HepG2 (cell line): ENCODE data around the gene TRIM27. TPM values are rescaled to one million over a fixed set of nuclear protein-coding genes. Genes with fewer than 3 reads are reported as not detected.

Experiments
- DNMT1 ChIP-seq: sonication (generic); formaldehyde crosslinking; IDR thresholded peaks from 2 replicates; pipeline ENCODE4 v1.5.1; 2020; ENCODE audit warnings: mild to moderate bottlenecking, missing genetic modification reagents
- FOSL1 ChIP-seq: sonication (generic); formaldehyde crosslinking; IDR thresholded peaks from 2 replicates; pipeline ENCODE4 v1.9.0; 2021; ENCODE audit warnings: missing genetic modification reagents, borderline replicate concordance
- HCFC1 ChIP-seq: fragments of 150-350 bp; IDR thresholded peaks from 2 replicates; pipeline ENCODE4 v1.6.1; 2014; ENCODE audit warnings: low read depth, low read length
- HMG20B ChIP-seq: conservative IDR thresholded peaks from 2 replicates; pipeline ENCODE4 v1.6.1; 2016; ENCODE audit warnings: missing genetic modification reagents, missing compliant biosample characterization
- JARID2 ChIP-seq: sonication (generic); formaldehyde crosslinking; IDR thresholded peaks from 2 replicates; pipeline ENCODE4 v1.8.1; 2023; ENCODE audit warnings: missing genetic modification reagents, inconsistent platforms; ENCODE audit not compliant: insufficient replicate concordance
- PAWR ChIP-seq: sonication (generic); formaldehyde crosslinking; IDR thresholded peaks from 2 replicates; pipeline ENCODE4 v1.4.0; 2020; ENCODE audit warnings: missing genetic modification reagents, mild to moderate bottlenecking, borderline replicate concordance
- PCBP2 ChIP-seq: fragments of 200-400 bp; formaldehyde crosslinking; optimal IDR thresholded peaks from 2 replicates; pipeline ENCODE3; 2018; ENCODE audit warnings: low read length, low read depth; ENCODE audit not compliant: poor library complexity, severe bottlenecking
- PRPF4 ChIP-seq: fragments of 200-400 bp; formaldehyde crosslinking; IDR thresholded peaks from 2 replicates; pipeline ENCODE4 v1.6.1; 2016; ENCODE audit warnings: low read length, low read depth; ENCODE audit not compliant: poor library complexity, severe bottlenecking
- SIN3A ChIP-seq: IDR thresholded peaks from 2 replicates; pipeline ENCODE4 v1.6.1; 2011; ENCODE audit warnings: low read depth, mild to moderate bottlenecking, control low read depth, low read length, borderline replicate concordance
- THYN1 ChIP-seq: sonication (generic); formaldehyde crosslinking; IDR thresholded peaks from 2 replicates; pipeline ENCODE4 v1.8.1; 2023; ENCODE audit warnings: low read depth, mild to moderate bottlenecking, moderate library complexity, missing genetic modification reagents, borderline replicate concordance
- ZNF138 ChIP-seq: sonication (generic); formaldehyde crosslinking; IDR thresholded peaks from 2 replicates; pipeline ENCODE4 v1.5.0; 2020; ENCODE audit warnings: mild to moderate bottlenecking, low read depth, missing genetic modification reagents
- ZNF33B ChIP-seq: sonication (generic); formaldehyde crosslinking; IDR thresholded peaks from 2 replicates; pipeline ENCODE4 v1.5.1; 2020; ENCODE audit warnings: mild to moderate bottlenecking, missing genetic modification reagents
- ZNF547 ChIP-seq: sonication (generic); formaldehyde crosslinking; IDR thresholded peaks from 2 replicates; pipeline ENCODE4 v1.5.1; 2020; ENCODE audit warnings: mild to moderate bottlenecking, missing genetic modification reagents
- ZNF570 ChIP-seq: sonication (generic); formaldehyde crosslinking; IDR thresholded peaks from 2 replicates; pipeline ENCODE4 v1.4.0; 2020; ENCODE audit warnings: mild to moderate bottlenecking, missing genetic modification reagents, borderline replicate concordance
- ZNF883 ChIP-seq: sonication (generic); formaldehyde crosslinking; IDR thresholded peaks from 2 replicates; pipeline ENCODE4 v1.5.1; 2020; ENCODE audit warnings: mild to moderate bottlenecking, missing genetic modification reagents; ENCODE audit errors: not compliant biosample characterization
- polyA plus RNA-seq, 8 experiments: library from polyadenylated mRNA; depleted of rRNA in 3 of 8; stranded (reverse) in 7 of 8; unstranded in 1 of 8; fragments of >200 nt; fragmentation: Illumina TruSeq in 4 of 8; extraction: Trizol in 4 of 8; gene quantifications; 2 replicates each; pipeline versions ENCODE4 v1.2.1 to v1.2.3, GENCODE V29; 2011 to 2016; ENCODE audit warnings: low read depth in 4 of 8, missing spikeins in 1 of 8, mixed read lengths in 1 of 8; ENCODE audit not compliant: insufficient read depth in 1 of 8
- total RNA-seq, 5 experiments: library from RNA; depleted of rRNA; stranded (reverse); fragments of >200 nt; fragmentation: Illumina TruSeq; extraction: Trizol; gene quantifications; 2 replicates each; pipeline ENCODE4 v1.2.3, GENCODE V29; 2016; ENCODE audit warnings: low read depth in 1 of 5
- TF ChIP-seq, protein P1 (sequence below): sonication (generic); formaldehyde crosslinking; IDR thresholded peaks from 2 replicates; pipeline ENCODE4 v1.4.0; 2020; ENCODE audit warnings: low read depth, mild to moderate bottlenecking, missing genetic modification reagents
- TF ChIP-seq, protein P2 (sequence below): IDR thresholded peaks from 2 replicates; pipeline ENCODE4 v1.6.1; 2012; ENCODE audit warnings: low read length, improper control_type of control experiment
- TF ChIP-seq, protein P3 (sequence below): sonication (generic); formaldehyde crosslinking; IDR thresholded peaks from 2 replicates; pipeline ENCODE4 v1.8.1; 2023; ENCODE audit warnings: mild to moderate bottlenecking, inconsistent platforms, moderate library complexity, missing genetic modification reagents, borderline replicate concordance
- TF ChIP-seq, protein P4 (sequence below): sonication (generic); formaldehyde crosslinking; IDR thresholded peaks from 2 replicates; pipeline ENCODE4; 2020; ENCODE audit warnings: missing genetic modification reagents, mild to moderate bottlenecking, borderline replicate concordance

The TRIM27 gene
- total and polyA plus RNA-seq, 2 of the 13 experiments (the other 11 are each of a cell fraction or from before 2014, with no cell fraction given) = 88.6 to 112 TPM

DNA sequence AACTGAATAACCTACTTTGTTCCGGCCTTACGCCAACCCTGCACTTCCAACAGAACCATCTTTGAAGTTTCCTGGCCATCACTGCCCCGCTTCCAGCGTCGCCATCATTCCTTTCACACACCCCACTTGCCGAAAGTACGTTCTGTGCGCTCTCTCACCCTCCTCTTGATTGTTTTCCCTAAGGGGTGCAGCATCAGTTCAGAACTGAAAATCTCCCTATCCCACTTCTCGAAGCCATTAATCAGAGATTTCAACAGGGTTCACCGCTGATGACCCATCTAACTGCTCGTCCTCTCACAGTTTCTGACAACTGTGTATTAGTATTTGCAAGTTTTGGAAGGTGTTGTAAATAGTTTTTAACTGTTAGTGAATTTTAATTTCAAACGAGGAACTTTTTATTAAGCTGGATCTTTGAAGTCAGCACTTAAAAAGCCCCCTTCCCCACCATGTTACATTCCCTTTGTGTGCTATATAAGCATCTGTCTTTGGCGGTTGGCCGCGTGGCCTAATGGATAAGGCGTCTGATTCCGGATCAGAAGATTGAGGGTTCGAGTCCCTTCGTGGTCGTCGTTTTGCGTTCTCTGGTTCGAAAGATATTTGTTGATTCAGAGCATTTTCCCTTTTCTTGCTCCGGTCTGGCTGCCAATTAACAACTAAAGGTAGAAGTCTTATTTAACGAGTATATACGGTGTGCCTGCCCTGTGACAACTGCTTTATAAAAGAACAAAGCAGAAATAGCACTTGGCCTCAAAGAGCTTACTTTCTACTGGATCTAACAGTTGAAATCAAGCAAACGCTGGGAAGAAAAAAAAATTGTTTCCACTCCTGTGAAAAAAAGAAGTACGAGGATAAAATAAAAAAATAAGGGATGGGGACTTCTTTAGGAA lies 42.6 kb downstream of the TRIM27 start (continued):
- TF ChIP-seq, protein P1, sequence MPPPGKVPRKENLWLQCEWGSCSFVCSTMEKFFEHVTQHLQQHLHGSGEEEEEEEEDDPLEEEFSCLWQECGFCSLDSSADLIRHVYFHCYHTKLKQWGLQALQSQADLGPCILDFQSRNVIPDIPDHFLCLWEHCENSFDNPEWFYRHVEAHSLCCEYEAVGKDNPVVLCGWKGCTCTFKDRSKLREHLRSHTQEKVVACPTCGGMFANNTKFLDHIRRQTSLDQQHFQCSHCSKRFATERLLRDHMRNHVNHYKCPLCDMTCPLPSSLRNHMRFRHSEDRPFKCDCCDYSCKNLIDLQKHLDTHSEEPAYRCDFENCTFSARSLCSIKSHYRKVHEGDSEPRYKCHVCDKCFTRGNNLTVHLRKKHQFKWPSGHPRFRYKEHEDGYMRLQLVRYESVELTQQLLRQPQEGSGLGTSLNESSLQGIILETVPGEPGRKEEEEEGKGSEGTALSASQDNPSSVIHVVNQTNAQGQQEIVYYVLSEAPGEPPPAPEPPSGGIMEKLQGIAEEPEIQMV (CRISPR knock-in tag) = no peak
- TF ChIP-seq ZNF547 (peak; percentile 60; the same call in 1 of the 2 replicates), FOSL1 (CRISPR knock-in tag) (no peak), ZNF138 (CRISPR knock-in tag) (no peak), THYN1 (no peak), HMG20B (peak; percentile 60; the same call in 1 of the 2 replicates), PCBP2 (no peak), JARID2 (no peak), DNMT1 (CRISPR knock-in tag) (no peak), ZNF33B (CRISPR knock-in tag) (no peak), HCFC1 (no peak), PRPF4 (peak; percentile 88), PAWR (CRISPR knock-in tag) (no peak), ZNF570 (no peak), SIN3A (peak; percentile 33; the same call in 1 of the 2 replicates), ZNF883 (CRISPR knock-in tag) (no peak)
- TF ChIP-seq, protein P2, sequence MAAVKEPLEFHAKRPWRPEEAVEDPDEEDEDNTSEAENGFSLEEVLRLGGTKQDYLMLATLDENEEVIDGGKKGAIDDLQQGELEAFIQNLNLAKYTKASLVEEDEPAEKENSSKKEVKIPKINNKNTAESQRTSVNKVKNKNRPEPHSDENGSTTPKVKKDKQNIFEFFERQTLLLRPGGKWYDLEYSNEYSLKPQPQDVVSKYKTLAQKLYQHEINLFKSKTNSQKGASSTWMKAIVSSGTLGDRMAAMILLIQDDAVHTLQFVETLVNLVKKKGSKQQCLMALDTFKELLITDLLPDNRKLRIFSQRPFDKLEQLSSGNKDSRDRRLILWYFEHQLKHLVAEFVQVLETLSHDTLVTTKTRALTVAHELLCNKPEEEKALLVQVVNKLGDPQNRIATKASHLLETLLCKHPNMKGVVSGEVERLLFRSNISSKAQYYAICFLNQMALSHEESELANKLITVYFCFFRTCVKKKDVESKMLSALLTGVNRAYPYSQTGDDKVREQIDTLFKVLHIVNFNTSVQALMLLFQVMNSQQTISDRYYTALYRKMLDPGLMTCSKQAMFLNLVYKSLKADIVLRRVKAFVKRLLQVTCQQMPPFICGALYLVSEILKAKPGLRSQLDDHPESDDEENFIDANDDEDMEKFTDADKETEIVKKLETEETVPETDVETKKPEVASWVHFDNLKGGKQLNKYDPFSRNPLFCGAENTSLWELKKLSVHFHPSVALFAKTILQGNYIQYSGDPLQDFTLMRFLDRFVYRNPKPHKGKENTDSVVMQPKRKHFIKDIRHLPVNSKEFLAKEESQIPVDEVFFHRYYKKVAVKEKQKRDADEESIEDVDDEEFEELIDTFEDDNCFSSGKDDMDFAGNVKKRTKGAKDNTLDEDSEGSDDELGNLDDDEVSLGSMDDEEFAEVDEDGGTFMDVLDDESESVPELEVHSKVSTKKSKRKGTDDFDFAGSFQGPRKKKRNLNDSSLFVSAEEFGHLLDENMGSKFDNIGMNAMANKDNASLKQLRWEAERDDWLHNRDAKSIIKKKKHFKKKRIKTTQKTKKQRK = no peak
- TF ChIP-seq, protein P3, sequence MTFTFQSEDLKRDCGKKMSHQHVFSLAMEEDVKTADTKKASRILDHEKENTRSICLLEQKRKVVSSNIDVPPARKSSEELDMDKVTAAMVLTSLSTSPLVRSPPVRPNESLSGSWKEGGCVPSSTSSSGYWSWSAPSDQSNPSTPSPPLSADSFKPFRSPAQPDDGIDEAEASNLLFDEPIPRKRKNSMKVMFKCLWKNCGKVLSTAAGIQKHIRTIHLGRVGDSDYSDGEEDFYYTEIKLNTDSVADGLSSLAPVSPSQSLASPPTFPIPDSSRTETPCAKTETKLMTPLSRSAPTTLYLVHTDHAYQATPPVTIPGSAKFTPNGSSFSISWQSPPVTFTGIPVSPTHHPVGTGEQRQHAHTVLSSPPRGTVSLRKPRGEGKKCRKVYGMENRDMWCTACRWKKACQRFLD = no peak
- TF ChIP-seq, protein P4, sequence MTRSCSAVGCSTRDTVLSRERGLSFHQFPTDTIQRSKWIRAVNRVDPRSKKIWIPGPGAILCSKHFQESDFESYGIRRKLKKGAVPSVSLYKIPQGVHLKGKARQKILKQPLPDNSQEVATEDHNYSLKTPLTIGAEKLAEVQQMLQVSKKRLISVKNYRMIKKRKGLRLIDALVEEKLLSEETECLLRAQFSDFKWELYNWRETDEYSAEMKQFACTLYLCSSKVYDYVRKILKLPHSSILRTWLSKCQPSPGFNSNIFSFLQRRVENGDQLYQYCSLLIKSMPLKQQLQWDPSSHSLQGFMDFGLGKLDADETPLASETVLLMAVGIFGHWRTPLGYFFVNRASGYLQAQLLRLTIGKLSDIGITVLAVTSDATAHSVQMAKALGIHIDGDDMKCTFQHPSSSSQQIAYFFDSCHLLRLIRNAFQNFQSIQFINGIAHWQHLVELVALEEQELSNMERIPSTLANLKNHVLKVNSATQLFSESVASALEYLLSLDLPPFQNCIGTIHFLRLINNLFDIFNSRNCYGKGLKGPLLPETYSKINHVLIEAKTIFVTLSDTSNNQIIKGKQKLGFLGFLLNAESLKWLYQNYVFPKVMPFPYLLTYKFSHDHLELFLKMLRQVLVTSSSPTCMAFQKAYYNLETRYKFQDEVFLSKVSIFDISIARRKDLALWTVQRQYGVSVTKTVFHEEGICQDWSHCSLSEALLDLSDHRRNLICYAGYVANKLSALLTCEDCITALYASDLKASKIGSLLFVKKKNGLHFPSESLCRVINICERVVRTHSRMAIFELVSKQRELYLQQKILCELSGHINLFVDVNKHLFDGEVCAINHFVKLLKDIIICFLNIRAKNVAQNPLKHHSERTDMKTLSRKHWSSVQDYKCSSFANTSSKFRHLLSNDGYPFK (CRISPR knock-in tag) = no peak
